ENCODE measurements around the gene SLC16A11.
"Not testable (repeated sequence)": the region's sequence is repeated elsewhere in the genome, so short reads cannot be mapped to it uniquely, and the experiment has no call there.

The SLC16A11 gene

DNA sequence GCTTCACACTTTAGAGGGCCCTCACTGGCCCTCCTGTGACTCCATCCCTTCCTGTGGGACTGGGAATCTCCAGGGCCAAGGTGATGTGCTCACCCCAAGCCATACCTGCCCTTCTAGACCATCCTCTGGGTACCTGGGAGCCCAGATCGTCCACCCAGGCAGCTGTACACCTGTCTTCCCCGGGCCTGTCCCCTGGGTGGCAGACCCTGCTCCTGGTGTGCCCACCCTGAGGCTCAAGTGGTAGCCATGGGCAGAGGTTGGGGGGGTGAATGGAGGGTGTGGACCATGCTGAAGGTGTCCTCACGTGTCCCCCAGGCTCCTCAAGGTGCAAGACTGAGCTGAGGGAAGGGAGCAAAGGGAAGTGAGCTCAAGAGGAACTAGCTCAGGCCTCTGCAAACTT is 26.8 kb upstream of the SLC16A11 start:
- Mint-ChIP-seq H3K27me3 (no peaks in the 10 kb centered on the region), H3K4me1 (no peaks in the 10 kb centered on the region), H3K4me3 (no peak overlapping the region), H3K9me3 (peaks cover 13 to 25% of the 10 kb centered on the region in 2 donors), H3K27ac (no peak overlapping the region)
- ATAC-seq (no peak), DNase-seq (no peak)

DNA sequence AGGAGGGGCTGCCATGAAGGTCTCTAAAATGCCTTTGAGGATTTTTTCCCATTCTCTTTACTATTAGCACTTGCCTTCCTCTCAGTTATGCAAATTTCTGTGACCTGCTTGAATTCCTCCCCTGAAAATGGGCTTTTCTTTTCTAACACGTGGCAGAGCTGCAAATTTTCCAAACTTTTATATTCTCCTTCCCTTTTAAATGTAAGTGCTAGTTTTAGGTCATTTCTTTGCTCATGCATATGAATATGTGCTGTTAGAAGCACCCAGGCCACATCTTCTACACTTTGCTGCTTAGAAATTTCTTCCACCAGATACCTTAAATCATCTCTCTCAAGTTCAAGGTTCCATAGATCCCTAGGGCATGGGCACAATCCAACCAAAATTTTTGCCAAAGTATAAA is 24.4 kb upstream of the SLC16A11 start:
- DNase-seq: no peak
- Mint-ChIP-seq H3K4me3 (no peak overlapping the region), H3K4me1 (no peaks in the 10 kb centered on the region), H3K27me3 (peaks cover 9% of the 10 kb centered on the region), H3K9me3 (peaks cover 13 to 25% of the 10 kb centered on the region in 2 donors), H3K27ac (no peak overlapping the region)
- no peak for ATAC-seq

DNA sequence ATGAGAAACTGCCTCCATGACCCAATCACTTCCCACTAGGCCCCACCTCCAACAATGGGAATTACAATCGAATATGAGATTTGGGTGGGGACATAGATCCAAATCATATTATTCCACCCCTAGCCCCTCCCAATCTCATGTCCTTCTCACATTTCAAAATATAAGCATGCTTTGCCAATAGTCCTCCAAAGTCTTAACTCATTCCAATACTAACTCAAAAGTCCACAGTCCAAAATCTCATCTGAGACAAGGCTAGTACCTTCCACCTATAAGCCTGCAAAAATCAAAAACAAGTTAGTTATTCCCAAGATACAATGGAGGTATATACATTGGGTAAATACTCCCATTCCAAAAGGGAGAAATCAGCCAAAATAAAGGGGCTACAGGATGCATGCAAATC is 23.3 kb upstream of the SLC16A11 start:
- H3K27me3 Mint-ChIP-seq: peaks cover 17% of the 10 kb centered on the region
- peaks cover 13 to 25% of the 10 kb centered on the region in 2 donors for H3K9me3 Mint-ChIP-seq
- ATAC-seq (no peak), DNase-seq (no peak)
- no peaks in the 10 kb centered on the region for H3K4me1 Mint-ChIP-seq
- H3K27ac Mint-ChIP-seq: no peak overlapping the region
- no peak overlapping the region for H3K4me3 Mint-ChIP-seq

DNA sequence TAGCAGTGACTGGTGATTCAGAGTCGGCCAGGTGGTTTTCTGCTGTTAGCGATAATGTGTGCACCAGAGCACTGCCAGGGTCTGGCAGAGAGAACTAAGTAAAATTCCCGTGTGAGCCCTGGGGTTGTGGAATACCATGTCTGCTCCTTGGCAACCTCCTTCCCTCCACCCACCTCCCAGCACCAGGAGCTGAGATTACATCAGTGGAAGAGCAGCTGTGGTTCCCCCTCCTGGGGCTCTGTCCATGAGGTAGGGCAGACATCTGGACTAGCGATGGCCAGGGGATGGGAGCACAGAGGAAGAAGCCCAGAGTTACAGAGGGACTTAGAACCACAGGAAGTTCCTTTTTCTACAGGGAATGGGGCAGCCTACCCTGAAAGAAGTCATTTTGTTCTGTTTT is 20.4 kb upstream of the SLC16A11 start:
- H3K9me3 Mint-ChIP-seq: peaks cover 13 to 21% of the 10 kb centered on the region in 2 donors
- DNase-seq (no peak), ATAC-seq (no peak)
- peaks cover 17% of the 10 kb centered on the region for H3K27me3 Mint-ChIP-seq
- no peak overlapping the region for H3K4me3 Mint-ChIP-seq
- H3K27ac Mint-ChIP-seq: no peak overlapping the region
- H3K4me1 Mint-ChIP-seq: peaks cover 14% of the 10 kb centered on the region

DNA sequence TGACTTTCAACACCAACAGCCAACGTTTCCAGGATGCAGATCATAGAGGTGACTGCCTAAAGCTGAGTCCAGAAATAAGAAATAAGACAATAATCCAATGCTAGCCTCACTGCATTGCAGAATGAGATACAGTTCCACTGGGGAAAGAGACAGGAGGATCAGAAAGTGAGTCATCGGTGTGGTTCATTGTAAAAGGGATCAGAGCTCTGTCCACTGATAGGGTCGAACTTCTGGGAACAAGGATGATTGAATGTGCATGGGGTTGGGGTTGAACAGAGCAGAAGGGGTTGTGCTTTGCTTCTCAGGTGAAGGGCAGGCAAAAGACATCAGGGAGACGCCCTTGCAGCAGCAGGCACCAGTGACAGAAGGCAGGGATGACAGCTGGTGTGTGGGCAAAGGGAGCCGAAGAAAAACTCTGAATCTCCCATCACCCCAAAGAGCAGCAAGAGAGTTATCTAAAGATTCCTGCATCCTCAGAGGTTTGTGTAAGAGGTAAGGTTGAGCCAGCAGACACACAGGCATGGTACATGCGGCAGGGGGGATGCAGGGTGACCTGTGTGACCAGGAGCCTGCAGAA is 19.7 kb upstream of the SLC16A11 start:
- no peak for DNase-seq
- H3K4me1 Mint-ChIP-seq: peaks cover 14% of the 10 kb centered on the region

DNA sequence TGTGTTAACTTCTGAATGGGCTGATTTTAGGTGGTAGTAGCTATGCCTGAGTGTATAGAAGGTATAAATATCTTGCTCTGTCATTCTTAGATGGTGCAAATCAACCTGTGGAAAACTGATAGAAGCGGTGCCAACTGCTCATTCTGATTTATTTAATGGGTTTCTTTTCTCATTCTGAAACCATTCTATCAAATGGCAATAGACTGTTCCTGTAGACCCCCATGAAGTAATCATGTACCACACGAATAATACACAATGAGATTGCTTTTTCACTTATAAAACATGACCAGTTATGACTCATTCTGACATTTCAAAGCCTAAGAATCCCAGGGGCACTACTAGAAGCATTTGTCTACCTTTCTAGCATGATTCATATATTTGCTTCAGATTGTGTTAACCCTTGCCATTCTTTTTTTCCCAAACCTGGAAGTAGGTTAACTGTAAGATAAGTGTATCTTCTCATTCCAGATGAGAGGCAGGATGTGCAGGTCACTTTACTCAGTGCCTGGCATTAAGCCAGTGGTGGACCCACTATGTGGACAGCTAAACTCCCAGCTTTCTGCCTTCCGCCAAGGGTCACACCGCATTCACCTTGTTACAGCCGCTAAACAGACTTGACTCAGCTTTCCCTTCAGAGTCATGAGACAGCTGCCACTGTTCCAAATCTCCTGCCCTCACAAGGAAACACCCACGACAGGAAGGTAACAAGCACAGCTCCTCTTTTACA is 16.4 kb upstream of the SLC16A11 start:
- peak; percentile 92 for ATAC-seq
- H3K27ac Mint-ChIP-seq: peak overlapping the region in 1 of 2 donors; percentile 79

More for the DNA sequence above, 19.7 kb upstream of the SLC16A11 start:
- no peak overlapping the region for H3K4me3 Mint-ChIP-seq
- H3K27me3 Mint-ChIP-seq: peaks cover 17% of the 10 kb centered on the region
- peaks cover 6 to 15% of the 10 kb centered on the region in 2 donors for H3K9me3 Mint-ChIP-seq
- H3K27ac Mint-ChIP-seq: no peak overlapping the region
- ATAC-seq: no peak

DNA sequence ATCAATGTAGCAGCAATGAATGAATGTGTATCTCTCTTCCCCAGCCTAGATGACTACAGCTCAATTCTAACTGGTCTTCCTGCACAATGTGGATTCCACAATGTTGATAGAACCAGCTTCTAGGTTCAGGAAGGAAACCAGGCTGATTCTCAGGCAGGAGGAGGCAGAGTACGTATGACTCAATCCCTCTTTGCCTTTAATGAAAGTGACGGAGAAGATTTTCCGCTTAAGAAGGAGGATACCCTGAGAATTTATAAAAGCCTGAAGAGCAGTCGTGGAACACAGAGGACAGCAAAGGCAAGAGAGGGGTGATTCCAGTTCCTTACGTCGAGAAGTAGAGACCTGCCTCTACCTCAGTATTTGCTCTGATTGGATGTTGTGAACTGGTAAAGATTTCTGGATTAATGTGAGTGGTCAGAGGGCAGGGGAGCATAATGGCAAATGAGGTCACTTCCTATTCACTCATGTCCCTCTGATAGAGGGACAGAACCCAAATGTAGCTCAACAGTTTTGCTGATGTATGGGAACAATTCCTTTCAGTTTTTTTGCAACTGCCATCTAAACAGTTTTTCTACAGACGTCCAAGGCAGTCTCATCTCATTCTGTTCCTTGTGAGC is 15.0 kb upstream of the SLC16A11 start:
- Mint-ChIP-seq H3K4me3 (no peak overlapping the region), H3K4me1 (peaks cover 14% of the 10 kb centered on the region), H3K27me3 (peaks cover 15% of the 10 kb centered on the region), H3K9me3 (no peaks in the 10 kb centered on the region), H3K27ac (peak overlapping the region in 1 of 2 donors; percentile 49)
- DNase-seq (no peak), ATAC-seq (no peak)

More for the DNA sequence above, 16.4 kb upstream of the SLC16A11 start:
- Mint-ChIP-seq H3K27me3 (peaks cover 17% of the 10 kb centered on the region), H3K4me3 (peak overlapping the region; percentile 29 to 55), H3K4me1 (peaks cover 14% of the 10 kb centered on the region), H3K9me3 (no peaks in the 10 kb centered on the region)
- DNase-seq: peak in 1 of 2 donors; percentile 22

DNA sequence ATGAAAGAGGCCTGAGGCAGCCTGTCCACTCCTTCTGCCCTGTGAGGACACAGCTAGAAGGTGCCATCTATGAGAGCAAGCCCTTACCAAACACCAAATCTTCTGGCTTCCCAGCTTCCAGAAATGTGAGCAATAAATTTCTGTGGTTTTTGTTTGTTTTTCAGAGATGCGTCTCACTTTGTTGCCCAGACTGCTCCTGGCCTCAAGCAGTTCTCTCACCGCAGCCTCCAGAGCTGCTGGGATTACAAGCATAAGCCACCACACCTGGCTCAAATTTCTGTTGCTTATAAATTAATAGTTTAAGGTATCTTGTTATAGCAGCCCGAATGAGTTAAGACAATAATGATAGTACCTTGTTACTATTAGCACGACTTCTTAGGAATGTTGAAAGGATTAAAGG is 12.5 kb upstream of the SLC16A11 start:
- Mint-ChIP-seq H3K27me3 (no peaks in the 10 kb centered on the region), H3K27ac (no peak overlapping the region), H3K9me3 (no peaks in the 10 kb centered on the region), H3K4me3 (no peak overlapping the region), H3K4me1 (peaks cover 19% of the 10 kb centered on the region)
- no peak for ATAC-seq
- no peak for DNase-seq

DNA sequence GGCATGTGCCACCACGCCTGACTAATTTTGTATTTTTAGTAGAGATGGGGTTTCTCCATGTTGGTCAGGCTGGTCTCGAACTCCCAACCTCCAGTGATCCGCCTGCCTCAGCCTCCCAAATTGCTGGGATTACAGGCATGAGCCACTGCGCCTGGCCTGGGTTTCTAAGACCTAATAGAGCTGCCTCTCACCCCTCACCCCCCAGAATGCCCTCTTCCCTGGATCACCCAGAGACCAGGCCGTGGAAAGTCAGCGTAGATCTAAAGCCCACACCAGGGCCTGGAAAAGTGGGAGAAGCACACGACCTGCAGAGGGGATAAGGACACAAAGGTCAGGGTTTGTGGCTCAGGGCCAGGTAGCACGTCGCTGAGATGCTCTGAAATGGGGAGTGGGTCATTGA is 6.7 kb upstream of the SLC16A11 start:
- not testable (repeated sequence) for H3K4me3 Mint-ChIP-seq, DNase-seq, ATAC-seq, H3K9me3 Mint-ChIP-seq, H3K27ac Mint-ChIP-seq, H3K27me3 Mint-ChIP-seq
- H3K4me1 Mint-ChIP-seq: peaks cover 24% of the 10 kb centered on the region

DNA sequence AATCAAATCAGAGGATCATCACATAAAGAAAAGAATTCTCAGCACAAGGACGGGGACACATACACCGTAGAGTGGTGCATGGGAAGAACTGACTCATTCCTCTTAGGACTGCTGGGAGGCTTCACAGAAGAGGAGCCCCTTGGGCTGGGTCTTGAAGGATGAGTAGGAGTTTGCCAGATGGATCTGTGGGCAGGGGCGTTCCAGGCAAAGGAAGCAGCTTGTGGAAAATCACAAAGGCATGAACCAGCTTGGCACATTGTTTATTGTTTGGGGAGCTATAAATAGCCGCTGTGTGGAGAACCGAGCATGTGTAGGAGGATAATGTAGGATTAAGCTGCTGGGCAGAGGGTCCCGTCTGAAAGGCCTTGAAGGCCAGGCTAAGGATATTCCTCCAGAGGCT is 5.1 kb upstream of the SLC16A11 start:
- no peaks in the 10 kb centered on the region for H3K9me3 Mint-ChIP-seq
- peaks cover 27% of the 10 kb centered on the region for H3K4me1 Mint-ChIP-seq
- H3K4me3 Mint-ChIP-seq: no peak overlapping the region
- H3K27ac Mint-ChIP-seq: no peak overlapping the region
- no peaks in the 10 kb centered on the region for H3K27me3 Mint-ChIP-seq
- DNase-seq (no peak), ATAC-seq (no peak)

DNA sequence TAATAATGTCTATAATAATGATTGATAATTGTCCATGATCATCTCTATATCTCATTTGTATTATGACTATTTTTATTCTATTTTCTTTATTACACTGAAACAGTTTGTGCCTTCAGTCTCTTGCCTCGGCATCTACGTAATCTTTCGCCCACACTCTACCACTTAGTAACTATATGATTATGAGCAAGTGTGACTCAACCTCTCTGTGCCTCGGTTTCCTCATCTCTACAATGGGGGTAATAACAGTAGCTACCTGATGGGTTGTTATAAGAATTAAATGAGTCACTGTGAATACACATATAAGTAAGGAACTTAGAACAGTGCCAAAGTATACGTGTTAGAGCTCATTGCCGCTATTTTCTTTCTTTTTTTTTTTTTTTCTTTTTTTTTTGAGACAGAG is 3.7 kb upstream of the SLC16A11 start:
- H3K27ac Mint-ChIP-seq: peak overlapping the region in 1 of 2 donors; percentile 66
- no peaks in the 10 kb centered on the region for H3K27me3 Mint-ChIP-seq
- H3K4me3 Mint-ChIP-seq: peak overlapping the region in 1 of 2 donors; percentile 85
- DNase-seq (no peak), ATAC-seq (peak; percentile 26)
- H3K4me1 Mint-ChIP-seq: peaks cover 39% of the 10 kb centered on the region
- no peaks in the 10 kb centered on the region for H3K9me3 Mint-ChIP-seq

DNA sequence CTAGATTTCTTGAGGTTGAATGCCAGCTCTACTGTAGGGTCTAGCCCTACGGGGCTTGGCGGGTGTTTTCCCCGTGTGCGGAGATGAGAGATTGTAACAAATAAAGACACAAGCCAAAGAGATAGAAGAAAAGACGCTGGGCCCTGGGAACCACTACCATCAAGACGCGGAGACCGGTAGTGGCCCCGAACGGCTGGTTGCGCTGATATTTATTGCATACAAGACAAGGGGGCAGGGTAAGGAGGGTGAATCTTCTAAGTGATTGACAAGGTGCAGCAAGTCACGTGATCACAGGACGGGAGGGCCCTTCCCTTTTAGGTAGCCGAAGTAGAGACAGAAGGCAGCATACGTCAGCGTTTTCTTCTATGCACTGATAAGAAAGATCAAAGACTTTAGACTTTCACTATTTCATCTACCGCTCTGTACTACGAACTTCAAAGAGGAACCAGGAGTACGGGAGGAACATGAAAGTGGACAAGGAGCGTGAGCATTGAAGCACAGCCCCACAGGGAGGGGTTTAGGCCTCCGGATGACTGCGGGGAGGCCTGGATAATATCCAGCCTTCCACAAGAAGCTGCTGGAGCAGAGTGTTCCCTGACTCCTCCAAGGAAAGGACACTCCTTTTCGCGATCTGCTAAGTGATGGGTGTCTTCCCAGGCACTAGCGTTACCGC is 3.0 kb upstream of the SLC16A11 start:
- H3K9me3 Mint-ChIP-seq, H3K27me3 Mint-ChIP-seq: not testable (repeated sequence)
- Mint-ChIP-seq H3K4me1 (peaks cover 42% of the 10 kb centered on the region), H3K4me3 (peak overlapping the region; percentile 85 to 88), H3K27ac (peak overlapping the region; percentile 35 to 82)
- DNase-seq (peak; percentile 57 to 80), ATAC-seq (peak; percentile 35)

DNA sequence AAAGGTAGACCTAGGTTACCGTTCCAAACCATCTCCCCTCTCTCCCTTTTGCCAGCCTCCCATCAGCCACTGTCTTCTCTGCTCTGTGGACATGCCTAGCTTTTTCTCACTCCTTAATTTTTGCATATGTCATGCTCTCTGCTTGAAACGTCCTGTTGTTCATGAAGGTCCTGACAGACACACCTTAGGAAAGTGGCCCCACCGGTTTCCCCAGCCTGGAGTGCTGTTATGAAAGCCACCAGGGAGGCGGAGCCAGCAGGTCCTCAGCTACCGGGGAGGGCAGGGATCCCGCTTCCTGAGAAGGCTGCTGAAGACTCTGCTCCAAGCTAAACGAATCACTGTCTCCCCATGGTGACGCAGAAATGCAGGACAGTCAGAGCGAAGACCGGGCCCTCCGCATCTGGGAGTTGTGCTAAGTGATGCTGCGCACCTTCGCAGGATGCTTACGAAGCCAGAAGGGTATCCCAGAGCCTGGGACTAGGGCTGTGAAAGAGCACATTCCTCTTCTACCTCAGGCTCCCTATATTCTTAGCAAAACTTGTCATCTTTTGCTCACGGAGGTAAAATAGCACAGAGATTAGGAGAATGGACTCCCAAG is 2.3 kb upstream of the SLC16A11 start:
- Mint-ChIP-seq H3K4me3 (peak overlapping the region; percentile 85 to 88), H3K9me3 (no peaks in the 10 kb centered on the region), H3K4me1 (peaks cover 48% of the 10 kb centered on the region), H3K27me3 (no peaks in the 10 kb centered on the region), H3K27ac (peak overlapping the region in 1 of 2 donors; percentile 35)
- DNase-seq (peak in 1 of 2 donors; percentile 40), ATAC-seq (peak; percentile 10)

DNA sequence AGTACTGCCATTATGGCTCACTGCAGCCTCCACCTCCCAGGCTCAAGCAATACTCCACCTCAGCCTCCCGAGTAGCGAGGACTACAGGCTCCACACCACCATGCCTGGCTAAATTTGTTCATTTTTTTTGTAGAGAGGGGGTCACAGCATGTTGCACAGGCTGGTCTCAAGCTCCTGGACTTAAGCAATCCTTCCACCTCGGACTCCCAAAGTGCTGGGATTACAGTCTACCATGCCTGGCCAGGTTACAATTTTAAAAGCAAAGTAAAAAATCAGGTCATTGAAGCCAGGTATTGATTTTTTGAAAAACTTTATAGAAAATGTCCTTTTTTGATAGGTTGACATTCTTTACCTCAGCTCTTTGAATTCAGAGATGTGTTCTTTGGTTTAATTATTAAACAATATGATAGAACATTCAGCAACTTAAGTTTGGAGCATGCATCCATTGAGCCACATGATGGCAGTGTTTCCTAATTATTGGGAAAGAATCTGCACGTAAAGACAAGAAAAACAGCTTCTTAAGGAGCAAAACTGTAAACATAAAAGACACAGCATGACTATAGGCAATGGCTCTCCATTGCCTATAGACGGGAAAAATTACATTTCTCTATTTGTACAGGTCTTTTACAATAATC is 1.7 kb upstream of the SLC16A11 start:
- no peak overlapping the region for H3K27ac Mint-ChIP-seq
- H3K9me3 Mint-ChIP-seq: no peaks in the 10 kb centered on the region
- peak overlapping the region; percentile 85 to 88 for H3K4me3 Mint-ChIP-seq
- H3K4me1 Mint-ChIP-seq: peaks cover 52% of the 10 kb centered on the region
- ATAC-seq (no peak), DNase-seq (peak; percentile 41 to 42)
- H3K27me3 Mint-ChIP-seq: no peaks in the 10 kb centered on the region

DNA sequence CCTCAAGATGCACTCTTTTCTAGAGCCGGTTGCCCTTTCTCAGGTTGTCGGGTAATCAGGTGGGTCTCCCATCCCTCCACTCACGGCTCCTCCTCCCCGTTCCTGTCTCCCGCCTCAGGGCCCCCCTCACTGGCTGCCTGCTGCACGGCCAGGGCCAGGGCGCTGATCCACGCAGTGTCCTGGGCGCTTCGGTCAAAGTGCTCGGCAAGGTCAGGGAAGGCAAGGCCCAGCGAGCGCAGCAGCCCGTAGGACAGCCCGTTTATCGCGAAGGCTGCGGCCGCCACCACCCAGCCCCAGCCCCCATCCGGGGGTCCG is 753 bp downstream of the SLC16A11 start:
- Mint-ChIP-seq H3K27me3 (no peaks in the 10 kb centered on the region), H3K4me3 (peak overlapping the region; percentile 90 to 93), H3K27ac (peak overlapping the region; percentile 47 to 94), H3K9me3 (no peaks in the 10 kb centered on the region), H3K4me1 (peaks cover 66% of the 10 kb centered on the region)
- no peak for DNase-seq
- peak; percentile 11 for ATAC-seq

Data from stimulated activated naive CD8-positive, alpha-beta T cell treated with anti-CD3 and anti-CD28 coated beads, Interleukin-15, amount 100 ng/mL, for 72 hours (primary cell).